GM21619 (cell line): Measurements from ENCODE around the gene NFIA.
"Not testable (repeated sequence)": the region's sequence is repeated elsewhere in the genome, so short reads cannot be mapped to it uniquely, and the experiment has no call there.

ENCODE experiments used
- ATAC-seq: cut with Tn5 transposase; IDR thresholded peaks from one replicate; pipeline ENCODE4 v1.9.1; 2021; ENCODE audit not compliant: unreplicated experiment

NFIA gene

DNA sequence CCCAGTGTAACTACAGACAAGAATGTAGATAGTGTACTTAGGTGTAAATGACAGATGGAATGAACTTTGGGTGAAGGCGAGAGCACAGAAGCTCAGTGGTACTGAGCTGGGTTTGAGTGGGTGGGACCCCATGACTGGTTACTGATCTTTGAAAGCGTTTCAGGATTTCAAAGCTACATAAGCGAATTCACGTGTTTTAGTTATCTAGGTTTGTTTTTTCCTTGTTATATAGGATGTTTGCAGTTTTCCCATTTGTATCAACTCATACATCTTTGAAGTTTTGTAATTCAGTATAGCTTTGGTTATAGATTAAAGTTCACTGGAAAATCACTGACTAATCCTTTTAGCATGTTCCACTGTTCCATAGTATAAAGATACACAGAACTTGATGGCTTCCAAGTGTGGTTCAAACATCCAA, 182.5 kb downstream of the NFIA start:
- no peak for ATAC-seq

GRCh38 chr1:61265665-61266064, 183.3 kb downstream of the NFIA start:
- no peak for ATAC-seq

- ATAC-seq, result no peak
Observed at GRCh38 chr1:61266738-61267137, 184.4 kb downstream of the NFIA start.

DNA sequence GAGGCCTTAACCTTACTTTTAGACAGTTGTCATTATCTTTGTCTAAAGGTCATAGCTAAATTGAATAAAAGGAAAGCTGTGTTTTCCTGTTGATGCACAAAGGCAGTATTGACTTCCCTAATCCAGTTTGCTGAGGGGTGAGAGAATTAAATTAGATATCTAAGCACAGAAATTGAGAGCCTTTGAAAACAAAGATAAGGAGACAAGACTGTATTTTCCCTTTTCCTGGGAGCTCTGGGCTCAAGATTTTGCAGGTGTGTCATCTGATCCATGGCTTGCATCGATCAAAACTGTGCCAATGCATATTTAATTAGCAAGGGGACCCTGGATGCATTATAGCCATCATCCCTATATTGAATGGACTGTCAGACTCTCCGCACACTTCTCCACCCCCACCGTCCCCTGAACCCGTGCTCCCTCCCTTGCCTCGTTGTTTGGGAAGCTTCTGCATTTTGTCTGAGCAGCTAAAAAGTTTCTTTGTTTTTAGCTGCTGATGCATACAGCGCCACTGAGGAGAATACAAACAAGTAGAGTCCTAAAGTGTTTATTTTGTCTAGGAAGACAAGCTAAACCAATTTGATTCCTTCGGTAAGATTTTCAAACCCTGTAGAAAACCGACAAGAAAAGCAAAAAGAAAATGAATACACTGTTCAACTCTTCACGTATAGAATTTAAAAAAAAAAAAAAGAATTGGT, 186.3 kb downstream of the NFIA start:
- no peak for ATAC-seq

- ATAC-seq, result no peak
Observed at GRCh38 chr1:61269602-61270001, 187.2 kb downstream of the NFIA start.

GRCh38 chr1:61270107-61270506, 187.7 kb downstream of the NFIA start:
- ATAC-seq, result no peak

DNA sequence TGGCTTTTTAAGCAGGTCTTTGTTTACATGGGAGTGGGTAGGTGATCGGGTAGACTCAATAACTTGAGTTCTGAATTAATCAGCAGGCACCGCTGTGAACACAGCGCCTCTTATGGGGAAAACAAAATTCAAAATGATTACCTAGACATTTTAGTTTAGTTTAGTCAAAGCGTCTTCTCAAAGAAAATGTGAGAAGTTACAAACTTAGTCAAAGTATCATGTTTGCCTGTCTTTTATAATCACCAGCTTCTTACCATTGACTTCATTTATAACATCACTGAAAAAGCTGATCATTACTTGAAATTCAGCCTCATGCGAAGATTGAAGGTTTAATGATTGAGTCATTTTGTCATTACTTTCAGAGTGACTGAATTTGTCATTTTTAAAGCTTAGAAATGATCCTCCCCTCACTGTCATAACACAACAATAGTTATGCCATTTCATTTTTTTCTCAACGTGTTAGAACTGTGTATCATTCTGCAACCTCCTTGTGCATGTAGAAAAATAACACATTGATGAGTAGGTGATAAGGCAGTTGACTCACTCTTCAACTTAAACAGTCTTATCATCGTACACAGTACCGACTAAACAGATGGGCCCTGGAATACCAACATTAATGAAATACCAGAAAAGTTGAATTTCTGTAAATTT, 188.5 kb downstream of the NFIA start:
- no peak for ATAC-seq

GRCh38 chr1:61271412-61271789, 189.0 kb downstream of the NFIA start:
- no peak for ATAC-seq

DNA sequence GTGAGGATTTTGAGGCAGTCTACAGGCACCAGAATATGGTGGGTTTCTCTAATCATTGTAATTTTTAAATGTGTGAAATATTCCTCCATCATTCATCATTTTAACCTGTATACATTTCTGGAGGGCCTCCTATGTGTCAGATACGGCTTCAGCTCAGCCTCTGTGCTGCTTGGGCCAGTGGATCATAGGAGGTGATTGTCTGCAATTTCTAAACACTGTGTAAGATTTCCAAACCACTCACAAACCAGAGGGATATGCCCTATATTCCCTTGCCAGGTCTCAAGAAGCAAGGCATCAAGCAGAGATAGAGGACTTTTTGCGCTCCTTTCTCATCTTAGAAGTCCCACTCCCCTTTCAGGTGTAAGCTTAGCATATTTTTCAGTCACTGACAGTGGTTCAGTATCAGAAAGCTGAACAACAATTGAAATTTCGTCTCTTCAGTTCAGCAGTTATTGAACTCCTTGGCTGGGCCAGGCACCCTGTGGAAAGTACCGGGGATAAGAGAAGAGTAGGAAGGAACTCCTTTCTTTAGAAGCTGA, 190.9 kb downstream of the NFIA start:
- ATAC-seq, result no peak

GRCh38 chr1:61273861-61274260, 191.5 kb downstream of the NFIA start:
- no peak for ATAC-seq

DNA sequence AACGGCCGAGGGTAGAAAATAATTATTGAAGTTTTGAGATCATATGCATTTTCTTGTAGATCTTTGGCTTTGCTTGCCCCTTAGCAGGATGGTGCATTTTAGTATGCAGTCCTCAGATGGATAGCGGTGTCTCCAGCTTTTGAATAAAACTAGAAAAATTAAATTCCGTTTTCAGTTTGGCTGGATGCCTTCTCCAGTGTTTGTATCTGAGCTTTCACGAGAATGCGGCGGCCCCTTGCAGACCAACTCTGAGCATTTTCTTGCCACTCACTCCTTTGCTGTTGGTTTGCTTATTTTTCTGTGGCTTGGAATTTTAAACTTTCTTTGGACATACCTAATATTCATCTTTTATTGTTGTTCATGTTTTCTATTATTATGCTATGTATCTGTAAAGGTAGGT, 192.6 kb downstream of the NFIA start:
- ATAC-seq, result no peak

- ATAC-seq, result no peak
Observed at GRCh38 chr1:61276246-61276645, 193.9 kb downstream of the NFIA start.

GRCh38 chr1:61277121-61277690, 194.8 kb downstream of the NFIA start:
- no peak for ATAC-seq

GRCh38 chr1:61278503-61278902, 196.1 kb downstream of the NFIA start:
- ATAC-seq, result not testable (repeated sequence)

GRCh38 chr1:61278966-61279365, 196.6 kb downstream of the NFIA start:
- ATAC-seq, result no peak

DNA sequence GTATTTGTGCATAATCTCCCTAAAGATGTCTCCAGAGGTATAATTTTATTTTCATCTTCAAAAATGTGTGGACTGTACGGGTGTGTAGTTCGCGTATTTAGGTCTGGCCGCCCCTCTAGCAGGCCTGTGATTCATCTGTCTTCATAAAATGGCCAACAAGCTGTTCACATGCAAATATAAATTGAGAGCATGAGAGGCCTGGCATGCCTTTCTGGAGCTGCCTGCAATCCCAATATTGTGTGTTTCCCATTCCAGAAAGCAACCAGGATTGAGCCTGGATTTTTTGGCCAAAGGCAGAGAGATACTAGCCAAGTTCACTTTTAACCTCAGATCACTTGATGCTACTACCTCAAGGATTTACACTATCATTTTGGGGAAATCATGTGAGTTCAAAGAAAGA, 197.2 kb downstream of the NFIA start:
- no peak for ATAC-seq

GRCh38 chr1:61280452-61280851, 198.1 kb downstream of the NFIA start:
- ATAC-seq, result no peak

- no peak for ATAC-seq
Observed at GRCh38 chr1:61282387-61282786, 200.0 kb downstream of the NFIA start.

GRCh38 chr1:61284248-61284854, 202.0 kb downstream of the NFIA start:
- ATAC-seq, result no peak

GRCh38 chr1:61284936-61285335, 202.6 kb downstream of the NFIA start:
- no peak for ATAC-seq

- no peak for ATAC-seq
Observed at GRCh38 chr1:61285371-61285885, 203.1 kb downstream of the NFIA start.

GRCh38 chr1:61287014-61287413, 204.7 kb downstream of the NFIA start:
- no peak for ATAC-seq
